GM19099 (cell line): ENCODE measurements around the gene ZNF267.

Experiments used
- POLR2A ChIP-seq: IDR thresholded peaks from 3 replicates; pipeline ENCODE4 v1.6.1; 2011; ENCODE audit warnings: low read depth; ENCODE audit not compliant: insufficient read length; ENCODE audit errors: extremely low read depth

Gene ZNF267

GRCh38 chr16:31875928-31876547 lies 2.4 kb downstream of the ZNF267 start:
- TF ChIP-seq POLR2A: no peak

- no peak for TF ChIP-seq POLR2A
These were observed 3.6 kb downstream of the ZNF267 start for GRCh38 chr16:31876951-31877828.

GRCh38 chr16:31877876-31878642 lies 4.5 kb downstream of the ZNF267 start:
- no peak for TF ChIP-seq POLR2A

GRCh38 chr16:31879937-31880321 lies 6.3 kb downstream of the ZNF267 start:
- TF ChIP-seq POLR2A: no peak

- no peak for TF ChIP-seq POLR2A
These were observed 6.8 kb downstream of the ZNF267 start for GRCh38 chr16:31880322-31880979.

- TF ChIP-seq POLR2A: no peak
These were observed 12.6 kb downstream of the ZNF267 start for GRCh38 chr16:31886227-31886626.

GRCh38 chr16:31888735-31889134 lies 15.1 kb downstream of the ZNF267 start:
- no peak for TF ChIP-seq POLR2A

GRCh38 chr16:31893824-31894223 lies 20.2 kb downstream of the ZNF267 start:
- no peak for TF ChIP-seq POLR2A

GRCh38 chr16:31897283-31897682 lies 23.7 kb downstream of the ZNF267 start:
- TF ChIP-seq POLR2A: no peak

- TF ChIP-seq POLR2A: no peak
These were observed 25.9 kb downstream of the ZNF267 start for GRCh38 chr16:31899505-31899904.

- TF ChIP-seq POLR2A: no peak
These were observed 40.1 kb downstream of the ZNF267 start for GRCh38 chr16:31913668-31914067.

GRCh38 chr16:31916056-31916488 lies 42.5 kb downstream of the ZNF267 start:
- no peak for TF ChIP-seq POLR2A

- no peak for TF ChIP-seq POLR2A
These were observed 46.8 kb downstream of the ZNF267 start for GRCh38 chr16:31920373-31920772.
